ENCODE data around the gene SIRPD.

DNA sequence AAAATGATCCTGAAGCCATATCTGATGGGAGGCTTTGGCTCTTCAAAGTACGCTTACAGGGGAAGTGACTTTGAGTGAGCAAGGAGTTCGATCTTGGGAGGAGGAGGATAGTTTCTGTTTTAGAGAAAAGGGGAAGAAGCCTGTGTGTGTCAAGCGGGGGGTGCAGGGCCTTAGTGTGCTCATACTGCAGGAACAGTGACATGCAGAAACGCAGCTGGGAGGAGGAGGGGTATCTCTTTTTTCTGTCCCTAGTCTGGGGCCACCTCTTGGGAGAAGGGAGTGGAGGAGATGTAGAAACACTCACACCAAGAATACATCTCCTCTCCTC lies 19.8 kb downstream of the SIRPD start:
- TF ChIP-seq CTCF (conservative IDR thresholded peaks at IDR 0.05; ENCODE audit: low read depth, low read length) (no peak), EZH2 (IDR thresholded peaks at IDR 0.05; ENCODE audit: low read length, unreplicated experiment) (no peak)
